SK-N-SH (cell line): ENCODE results near the gene NR5A2.

Experiments used
- CTCF ChIP-seq: fragments of 200-600 bp; sonication (generic); IDR thresholded peaks from 2 replicates; pipeline ENCODE4 v1.6.1; 2017; ENCODE audit warnings: antibody characterized with exemption, mild to moderate bottlenecking, moderate library complexity
- EP300 ChIP-seq, 2 experiments: IDR thresholded peaks; 2 replicates each; pipeline versions ENCODE4 v1.4.0 to v1.6.1; 2012; ENCODE audit warnings: borderline replicate concordance in 1 of 2, low read depth in 1 of 2, low read length in 1 of 2
- FOXM1 ChIP-seq: IDR thresholded peaks from 2 replicates; pipeline ENCODE4 v1.4.0; 2012; ENCODE audit warnings: low read depth, mild to moderate bottlenecking
- NFIC ChIP-seq: IDR thresholded peaks from 2 replicates; pipeline ENCODE4 v1.4.0; 2012; ENCODE audit warnings: borderline replicate concordance
- RAD21 ChIP-seq: IDR thresholded peaks from 2 replicates; pipeline ENCODE4 v1.6.1; 2012; ENCODE audit warnings: mild to moderate bottlenecking, low read length
- REST ChIP-seq: IDR thresholded peaks from 2 replicates; pipeline ENCODE4 v1.6.1; 2012; ENCODE audit warnings: mild to moderate bottlenecking, low read depth, low read length, moderate library complexity
- YY1 ChIP-seq: IDR thresholded peaks from 2 replicates; pipeline ENCODE4 v1.4.0; 2012; ENCODE audit warnings: low read depth, mild to moderate bottlenecking

GRCh38 chr1:200153277-200154055 lies 126.0 kb downstream of the NR5A2 start:
- TF ChIP-seq NFIC (no peak), CTCF (no peak), RAD21 (no peak), YY1 (no peak), REST (no peak), EP300 (IDR thresholded peaks at IDR 0.05; ENCODE audit: borderline replicate concordance in 1 of 2, low read depth in 1 of 2, low read length in 1 of 2) (no peak), FOXM1 (no peak)
